IPS-20b (cell line): ENCODE measurements around the gene RASAL1.

Experiments used
- H3K27ac ChIP-seq: one replicate; pipeline ENCODE4 v1.5.1; 2013; ENCODE audit warnings: low read length
- H3K27me3 ChIP-seq: 2 replicates; pipeline ENCODE4 v1.6.1; 2013; ENCODE audit warnings: mild to moderate bottlenecking, low read length, inconsistent platforms; ENCODE audit not compliant: insufficient read depth
- H3K36me3 ChIP-seq: 2 replicates; pipeline ENCODE4 v1.6.1; 2013; ENCODE audit warnings: low read depth, mild to moderate bottlenecking, inconsistent platforms, low read length, moderate library complexity; ENCODE audit not compliant: insufficient read depth
- H3K4me1 ChIP-seq: 2 replicates; pipeline ENCODE4 v1.6.1; 2013; ENCODE audit warnings: mild to moderate bottlenecking, control low read depth, inconsistent platforms, low read length, moderate library complexity; ENCODE audit not compliant: insufficient read depth
- H3K4me3 ChIP-seq: 2 replicates; pipeline ENCODE4 v1.5.1; 2013; ENCODE audit warnings: mild to moderate bottlenecking, low read length, inconsistent platforms
- H3K9ac ChIP-seq: 2 replicates; pipeline ENCODE4 v1.6.1; 2013; ENCODE audit warnings: low read depth, mild to moderate bottlenecking, inconsistent platforms, low read length, moderate library complexity
- H3K9me3 ChIP-seq: 2 replicates; pipeline ENCODE4 v1.6.1; 2013; ENCODE audit warnings: mild to moderate bottlenecking, low read depth, low read length, inconsistent platforms; ENCODE audit not compliant: insufficient read depth

The RASAL1 gene

DNA sequence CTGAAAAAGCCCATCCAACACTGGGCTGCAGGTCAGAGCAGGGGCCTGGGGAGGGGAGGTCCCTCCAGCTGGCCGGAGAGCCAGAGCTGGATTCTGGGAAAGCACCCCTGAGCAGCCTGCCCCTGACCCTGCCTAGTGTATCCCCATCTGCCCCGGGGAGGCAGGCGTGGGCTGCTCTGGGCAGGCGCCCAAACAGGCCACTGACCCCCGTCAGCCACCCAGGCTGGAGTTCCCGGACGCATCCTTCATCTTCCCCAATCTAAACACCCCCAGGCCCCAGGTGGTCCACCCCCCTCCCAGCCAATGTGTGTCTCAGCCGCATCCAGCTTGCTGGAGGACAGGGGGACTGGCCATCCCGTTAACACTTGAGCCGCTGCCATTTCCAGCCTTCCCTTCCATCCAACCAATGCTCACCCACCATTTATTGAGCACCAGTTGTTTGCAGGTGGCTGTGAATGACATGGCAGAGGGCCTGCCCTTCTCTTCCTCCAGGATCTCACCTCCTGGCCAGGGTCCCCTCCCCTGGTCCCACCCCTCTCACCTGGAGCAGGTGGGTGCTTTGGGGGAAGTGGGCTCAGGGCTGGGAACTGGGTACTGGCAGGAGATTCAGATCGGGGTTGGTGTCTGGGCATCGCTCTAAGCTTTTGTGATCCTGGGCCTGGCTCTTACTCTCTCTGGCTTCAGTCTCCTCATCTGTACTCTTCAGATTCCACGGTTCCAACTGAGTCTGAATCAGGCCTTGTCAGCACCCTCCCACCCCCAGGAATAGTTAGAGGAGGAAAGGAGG, 79.8 kb downstream of the RASAL1 start:
- H3K4me3 ChIP-seq, result peak overlapping the region; percentile 60; the same call in 1 of the 2 replicates
- no peak overlapping the region for H3K27ac ChIP-seq
- no peaks in the 10 kb centered on the region for H3K36me3 ChIP-seq
- no peak overlapping the region for H3K9ac ChIP-seq
- H3K27me3 ChIP-seq, result peaks cover 79% of the 10 kb centered on the region
- no peaks in the 10 kb centered on the region for H3K4me1 ChIP-seq
- no peaks in the 10 kb centered on the region for H3K9me3 ChIP-seq

- no peak overlapping the region for H3K9ac ChIP-seq
Observed at GRCh38 chr12:113054948-113055486, 80.5 kb downstream of the RASAL1 start.

DNA sequence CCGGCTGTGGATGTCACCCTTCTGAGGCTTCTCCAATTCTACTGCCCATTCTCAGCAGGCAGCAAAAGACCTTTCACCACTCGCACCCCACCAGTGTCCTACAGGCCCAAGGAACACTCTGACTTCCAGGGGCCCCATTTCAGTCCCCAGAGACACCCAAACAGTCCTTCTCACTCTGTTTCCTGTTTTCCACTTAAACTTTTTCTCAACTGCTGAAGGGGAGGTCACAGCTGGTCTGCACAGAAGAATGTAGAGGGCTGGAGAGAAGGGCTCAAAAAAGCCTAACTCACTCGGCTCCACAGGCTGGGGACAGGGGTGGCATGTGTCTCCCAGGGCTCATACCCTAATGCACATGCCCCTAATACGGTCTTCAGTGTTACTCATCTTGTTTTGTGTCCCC, 83.2 kb downstream of the RASAL1 start:
- no peaks in the 10 kb centered on the region for H3K9me3 ChIP-seq
- H3K27ac ChIP-seq, result no peak overlapping the region
- no peaks in the 10 kb centered on the region for H3K36me3 ChIP-seq
- no peaks in the 10 kb centered on the region for H3K4me1 ChIP-seq
- H3K4me3 ChIP-seq, result no peak overlapping the region
- peaks cover 48% of the 10 kb centered on the region for H3K27me3 ChIP-seq
- no peak overlapping the region for H3K9ac ChIP-seq

More at GRCh38 chr12:113054948-113055486, 80.5 kb downstream of the RASAL1 start:
- Histone ChIP-seq H3K4me3 (no peak overlapping the region), H3K27me3 (peaks cover 71% of the 10 kb centered on the region), H3K4me1 (no peaks in the 10 kb centered on the region), H3K27ac (no peak overlapping the region), H3K36me3 (no peaks in the 10 kb centered on the region), H3K9me3 (no peaks in the 10 kb centered on the region)

DNA sequence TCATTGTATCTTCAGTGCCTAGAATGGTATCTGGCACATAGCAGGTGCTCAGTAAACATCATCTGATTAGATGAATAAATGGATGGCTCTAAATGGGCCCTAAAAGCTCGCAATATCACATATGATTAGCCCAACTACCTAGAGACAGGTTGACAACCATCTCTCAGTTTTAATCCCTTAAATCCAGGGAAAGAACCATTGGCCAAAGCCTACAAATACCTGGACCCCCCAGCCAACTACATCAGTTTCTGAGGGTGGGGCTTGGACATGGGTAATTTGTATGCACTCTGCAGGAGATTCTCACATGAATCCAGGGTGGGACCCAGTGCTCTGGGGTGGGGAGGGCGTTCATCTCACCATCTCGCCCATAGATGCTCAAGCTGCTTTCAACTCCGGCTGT, 83.8 kb downstream of the RASAL1 start:
- Histone ChIP-seq H3K27me3 (peaks cover 43% of the 10 kb centered on the region), H3K4me1 (no peaks in the 10 kb centered on the region), H3K27ac (no peak overlapping the region), H3K36me3 (no peaks in the 10 kb centered on the region), H3K9me3 (no peaks in the 10 kb centered on the region), H3K9ac (no peak overlapping the region), H3K4me3 (no peak overlapping the region)

DNA sequence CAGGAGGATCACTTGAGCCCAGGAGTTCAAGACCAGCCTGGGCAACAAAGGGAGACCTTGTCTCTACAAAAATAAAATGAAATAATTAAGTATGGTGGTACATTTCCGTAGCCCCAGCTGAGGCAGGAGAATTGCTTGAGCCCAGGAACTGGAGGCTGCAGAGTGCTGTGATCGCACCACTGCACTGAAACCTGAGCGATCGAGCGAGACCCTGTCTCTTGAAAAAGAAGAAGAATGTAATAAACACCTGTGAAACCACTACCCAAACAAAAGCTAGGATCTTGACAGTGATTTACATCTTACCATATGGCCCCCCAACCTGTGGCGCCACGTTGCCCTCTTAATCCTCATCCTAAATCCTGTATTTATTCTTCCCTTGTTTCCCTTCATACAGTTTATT, 84.8 kb downstream of the RASAL1 start:
- Histone ChIP-seq H3K27ac (no peak overlapping the region), H3K27me3 (peaks cover 37% of the 10 kb centered on the region), H3K4me1 (no peaks in the 10 kb centered on the region), H3K9ac (no peak overlapping the region), H3K36me3 (no peaks in the 10 kb centered on the region), H3K9me3 (no peaks in the 10 kb centered on the region), H3K4me3 (no peak overlapping the region)

- Histone ChIP-seq H3K9me3 (no peaks in the 10 kb centered on the region), H3K27ac (no peak overlapping the region), H3K27me3 (peaks cover 36% of the 10 kb centered on the region), H3K4me1 (no peaks in the 10 kb centered on the region), H3K4me3 (no peak overlapping the region), H3K9ac (no peak overlapping the region), H3K36me3 (no peaks in the 10 kb centered on the region)
Observed at GRCh38 chr12:113049976-113050742, 85.4 kb downstream of the RASAL1 start.
